Bone marrow (tissue), 2 donors: ENCODE measurements around the gene TPRG1L.

Experiments used
- DNase-seq, 2 donors: peaks; one replicate each; lab custom pipeline; 2025; lab: John Stamatoyannopoulos, UW

The TPRG1L gene

DNA sequence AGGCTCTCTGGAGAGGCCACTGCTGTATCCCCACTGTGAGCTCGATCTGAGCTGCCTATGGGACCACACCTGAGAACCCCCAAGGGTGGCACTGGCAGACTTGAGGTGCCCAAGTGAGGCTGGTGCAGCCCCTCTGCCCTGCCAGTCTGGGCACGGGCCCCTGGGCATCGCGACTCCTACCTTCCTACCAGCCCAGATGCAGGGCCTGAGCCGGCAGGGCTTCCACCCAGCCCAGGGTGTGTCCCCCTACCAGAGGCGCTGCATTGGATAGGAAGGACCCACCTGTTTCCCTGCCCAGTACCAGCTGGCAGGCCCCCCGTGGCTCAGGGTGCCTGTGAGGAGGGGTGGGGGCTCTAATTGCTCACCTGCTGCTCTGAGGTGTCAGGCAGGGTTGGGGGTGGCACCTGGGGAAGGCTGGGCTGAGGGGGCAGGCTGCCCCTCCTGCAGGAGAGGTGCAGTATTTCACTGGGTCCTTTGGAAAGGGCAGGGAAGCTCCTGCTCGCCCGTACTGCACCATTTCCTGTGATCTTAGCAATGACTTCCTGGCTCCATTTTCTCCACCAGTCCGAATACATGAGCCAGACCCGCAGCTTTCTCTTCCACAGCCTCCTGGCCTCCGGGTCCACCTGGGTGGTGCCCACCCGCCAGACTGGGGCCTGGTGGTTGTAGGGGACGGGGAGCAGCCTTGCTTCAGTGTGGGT, 39.3 kb downstream of the TPRG1L start:
- DNase-seq = no peak

DNA sequence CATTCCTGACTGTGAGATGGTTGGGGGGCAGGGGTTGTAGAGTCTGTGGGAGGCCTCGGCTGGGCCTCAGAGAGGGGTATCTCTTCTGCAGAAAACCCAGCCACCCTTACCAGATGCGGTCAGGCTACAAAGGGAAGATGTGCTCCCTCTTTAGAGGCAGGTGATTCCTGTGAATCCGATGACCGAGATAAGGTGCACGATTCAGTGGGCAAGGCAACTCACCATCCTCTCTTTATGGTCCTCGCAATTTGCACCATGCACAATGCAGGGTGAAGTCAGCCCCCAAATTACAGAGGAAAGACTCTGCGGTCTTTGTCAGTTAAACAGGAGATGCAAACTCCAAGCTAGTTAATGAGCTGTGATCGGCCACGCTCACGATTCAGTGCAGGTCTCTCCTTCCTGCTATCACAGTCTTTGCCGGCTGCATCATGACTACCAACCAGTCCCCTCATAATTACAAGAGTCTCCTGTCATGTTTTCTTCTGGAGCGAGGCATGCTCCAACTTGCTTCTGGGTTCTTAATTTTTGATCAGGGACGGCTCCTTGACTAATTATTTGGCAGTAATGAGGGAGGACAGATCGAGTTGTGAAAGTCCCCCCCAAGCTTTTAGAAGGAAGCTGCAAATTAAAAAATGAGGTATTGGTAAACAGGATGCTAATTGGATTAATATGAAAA, 40.0 kb downstream of the TPRG1L start:
- no peak for DNase-seq

DNA sequence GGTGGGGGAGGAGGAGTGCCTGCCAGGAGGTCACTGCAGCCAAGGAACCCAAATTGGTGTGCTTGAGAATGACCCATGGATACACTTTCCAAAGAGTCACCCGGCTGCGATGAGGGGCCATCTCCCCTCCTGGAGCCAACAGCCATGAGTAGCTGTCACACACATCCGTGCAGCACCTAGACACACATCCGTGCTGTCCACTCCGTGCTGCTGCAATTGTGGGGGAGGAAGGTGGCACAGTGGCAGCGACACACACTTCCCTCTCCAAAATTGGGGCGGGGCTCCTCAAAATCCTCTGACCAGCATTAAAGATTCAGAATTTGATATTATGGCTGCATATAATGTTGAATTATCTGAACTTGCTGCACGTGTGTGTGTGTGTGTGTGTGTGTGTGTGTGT, 43.3 kb downstream of the TPRG1L start:
- no peak for DNase-seq

DNA sequence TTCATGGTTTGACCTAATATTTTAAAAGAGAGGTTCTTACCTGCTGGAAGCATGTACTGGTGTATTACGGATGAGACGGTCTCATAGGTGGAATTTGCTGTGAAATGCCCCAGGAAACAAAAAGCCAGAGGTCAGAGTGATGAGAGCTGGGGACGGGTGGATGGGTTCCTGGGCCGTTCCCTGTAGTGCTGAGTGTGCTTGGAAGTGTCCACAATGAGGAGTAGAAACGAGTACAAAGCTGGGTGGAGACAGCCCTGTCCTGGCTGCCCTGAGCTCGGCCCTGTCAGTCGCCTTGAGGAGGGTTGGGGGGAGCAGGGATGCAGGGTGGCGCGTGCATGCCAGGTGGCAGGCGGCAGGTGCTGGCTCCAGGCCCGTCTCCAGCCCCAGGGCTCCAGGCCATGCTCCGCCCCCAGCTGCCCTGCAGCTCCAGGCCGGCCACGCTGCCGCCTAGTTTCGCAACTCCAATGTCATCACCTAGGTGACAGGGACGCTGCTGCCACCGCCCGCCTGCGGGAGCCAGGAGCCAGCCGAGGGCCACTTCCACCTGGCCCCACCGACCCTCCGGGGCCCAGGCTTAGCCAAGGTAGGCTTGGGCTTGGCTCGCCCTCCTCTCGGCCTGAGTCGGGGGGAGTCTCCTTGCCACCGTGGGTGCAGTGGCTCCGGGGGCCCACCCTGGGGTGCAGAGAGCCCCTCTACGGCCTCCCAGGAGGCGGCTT, 43.9 kb downstream of the TPRG1L start:
- no peak for DNase-seq

DNA sequence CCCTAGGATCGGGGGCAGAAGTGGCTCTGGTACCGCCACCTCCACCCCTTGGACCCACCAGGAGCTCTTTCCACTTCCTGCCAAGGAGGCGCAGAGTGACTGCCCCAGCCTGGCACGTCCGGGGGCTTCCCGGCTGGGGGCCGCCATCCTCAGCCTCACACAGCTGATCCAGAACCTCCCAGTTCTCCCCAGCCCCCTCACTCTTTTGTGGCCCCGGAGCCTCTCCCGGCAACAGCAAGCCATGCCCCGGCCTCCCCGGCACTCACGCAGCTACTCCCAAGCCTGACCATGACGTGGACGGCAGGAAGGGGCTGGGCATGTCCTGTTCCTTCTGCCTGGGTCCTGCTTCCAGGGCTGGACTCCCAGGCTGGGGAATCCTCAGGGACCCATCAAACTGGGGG, 44.6 kb downstream of the TPRG1L start:
- no peak for DNase-seq

DNA sequence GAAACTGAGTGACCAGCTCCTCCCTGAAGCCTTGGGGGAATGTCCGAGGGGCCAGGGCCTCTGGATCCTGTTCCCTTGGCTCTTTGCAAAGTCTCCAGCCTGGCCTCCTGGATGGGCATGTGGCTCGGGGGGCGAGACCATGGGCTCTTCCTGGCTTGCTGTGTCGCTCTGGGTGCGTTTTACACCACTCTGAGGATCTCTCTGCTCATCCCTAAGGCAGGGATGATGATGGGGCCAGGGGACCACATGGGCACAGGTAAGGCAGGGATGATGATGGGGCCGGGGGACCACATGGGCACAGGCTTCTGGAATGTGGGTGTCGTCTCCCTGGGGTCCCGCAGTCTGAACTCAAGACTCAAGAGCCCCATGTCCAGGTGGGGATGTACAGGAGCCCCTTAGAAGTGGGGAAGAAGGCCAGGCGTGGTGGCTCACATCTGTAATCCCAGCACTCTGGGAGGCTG, 45.2 kb downstream of the TPRG1L start:
- no peak for DNase-seq

DNA sequence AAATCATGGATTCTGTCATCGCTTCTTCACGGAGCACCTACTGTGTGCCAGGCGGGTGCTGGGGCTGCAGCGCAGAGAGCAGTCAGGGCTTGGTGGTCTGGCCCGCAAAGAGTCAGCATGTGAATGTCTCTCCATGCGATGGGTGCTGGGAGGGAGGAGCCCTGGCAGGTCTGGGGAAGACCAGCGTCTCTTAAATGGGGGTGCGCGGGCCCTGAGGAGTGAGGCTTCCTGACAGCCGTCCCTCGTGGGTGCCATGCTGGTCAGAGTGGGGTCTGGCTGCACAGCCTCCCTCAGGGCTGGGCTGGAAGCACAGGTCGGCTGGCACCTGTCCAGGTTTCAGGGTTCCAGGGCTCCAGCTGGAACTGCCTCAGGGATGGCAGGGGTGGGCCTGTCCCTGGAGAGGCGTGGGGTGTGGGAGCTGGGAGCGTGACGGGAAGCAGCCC, 46.0 kb downstream of the TPRG1L start:
- DNase-seq = no peak

DNA sequence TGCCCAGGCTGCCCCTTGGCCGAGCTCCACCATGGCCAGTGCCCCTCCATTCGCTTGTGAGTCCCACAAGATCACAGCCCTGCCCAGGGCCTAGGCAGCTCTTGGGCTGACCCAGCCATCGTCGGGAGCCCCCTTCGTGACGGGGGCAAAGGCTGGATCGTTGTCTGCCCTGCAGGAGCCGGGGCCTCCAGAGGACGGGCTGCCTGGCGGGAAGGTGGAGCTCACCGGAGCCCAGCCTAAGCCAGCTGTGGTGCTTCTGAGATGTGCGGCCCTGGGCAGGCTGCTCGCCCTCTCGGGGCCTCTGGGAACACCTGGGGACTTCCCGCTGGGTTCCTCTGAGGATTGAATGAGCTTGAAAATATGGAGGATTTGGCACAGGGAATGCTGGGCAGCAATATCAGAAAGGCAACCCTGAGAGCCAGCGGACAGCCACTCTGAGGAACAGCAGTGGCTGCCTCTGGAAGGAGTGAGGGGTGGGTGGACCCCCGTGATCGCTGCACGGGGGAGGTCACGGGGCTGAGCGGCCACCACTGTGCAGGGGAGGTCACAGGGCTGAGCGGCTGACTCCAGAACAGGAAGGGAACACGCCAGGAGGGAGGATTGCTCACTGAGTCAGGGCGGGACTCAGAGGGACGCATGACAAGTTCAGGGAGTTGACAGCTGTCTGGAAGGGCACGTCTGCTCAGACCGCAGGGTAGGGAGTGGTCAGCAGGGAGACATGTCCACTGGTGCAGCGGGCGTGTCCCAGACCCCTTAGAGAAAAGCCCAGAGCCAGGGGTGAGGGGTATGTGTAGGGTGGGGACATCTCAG, 46.8 kb downstream of the TPRG1L start:
- no peak for DNase-seq

DNA sequence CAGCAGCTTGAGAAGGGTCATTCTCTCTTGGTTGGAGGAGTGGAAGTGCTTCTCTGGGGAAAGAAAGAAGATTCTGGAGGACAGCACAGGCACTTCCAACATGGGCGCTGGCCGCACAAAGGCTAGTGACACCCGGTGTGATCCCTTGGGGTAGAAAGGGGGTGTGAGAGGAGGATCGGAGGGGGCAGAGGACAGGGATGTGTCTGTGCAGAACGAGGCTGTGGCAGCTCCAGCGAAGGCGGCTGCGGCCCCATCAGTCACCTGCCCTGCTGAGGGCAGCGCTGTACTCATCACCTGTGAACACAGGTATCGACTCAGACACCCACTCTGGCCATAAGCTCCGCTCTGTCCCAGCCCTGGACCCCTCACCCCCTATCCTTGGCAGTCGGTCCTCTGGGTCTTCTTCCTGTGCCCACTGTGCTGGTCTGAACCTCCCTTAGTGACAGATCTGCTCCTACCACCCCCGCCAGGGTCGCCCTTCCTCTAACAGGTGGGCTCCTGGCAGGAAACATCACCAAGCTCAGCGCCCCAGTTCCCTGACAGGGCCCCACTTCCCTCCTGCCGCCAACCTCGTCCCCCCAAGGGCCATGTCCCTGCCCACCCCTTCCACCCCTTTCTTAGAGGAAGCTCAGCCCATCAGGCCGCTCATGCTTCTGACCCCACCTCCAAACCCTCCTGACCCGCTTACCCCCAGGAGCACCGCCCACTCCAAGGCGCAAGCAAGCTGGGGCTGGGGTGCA, 47.6 kb downstream of the TPRG1L start:
- no peak for DNase-seq

DNA sequence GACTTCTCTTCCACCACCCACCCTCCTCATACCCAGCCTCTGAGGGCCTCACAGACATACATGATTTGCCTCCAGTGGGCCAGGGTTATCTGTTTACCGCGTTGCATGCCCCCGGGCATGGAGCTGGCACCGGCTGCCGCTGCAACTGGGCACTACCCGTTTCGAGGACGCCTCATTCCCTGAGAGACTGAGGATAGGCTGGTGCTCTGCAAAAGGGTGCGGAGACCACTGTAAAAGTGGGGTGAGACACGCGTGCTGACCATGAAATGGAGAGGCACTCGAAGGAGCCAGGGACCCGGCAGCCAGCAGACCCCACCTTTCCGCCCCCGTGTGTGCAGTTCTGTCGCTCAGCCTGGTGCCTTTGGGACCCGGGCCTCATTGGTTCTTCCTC, 48.2 kb downstream of the TPRG1L start:
- no peak for DNase-seq

DNA sequence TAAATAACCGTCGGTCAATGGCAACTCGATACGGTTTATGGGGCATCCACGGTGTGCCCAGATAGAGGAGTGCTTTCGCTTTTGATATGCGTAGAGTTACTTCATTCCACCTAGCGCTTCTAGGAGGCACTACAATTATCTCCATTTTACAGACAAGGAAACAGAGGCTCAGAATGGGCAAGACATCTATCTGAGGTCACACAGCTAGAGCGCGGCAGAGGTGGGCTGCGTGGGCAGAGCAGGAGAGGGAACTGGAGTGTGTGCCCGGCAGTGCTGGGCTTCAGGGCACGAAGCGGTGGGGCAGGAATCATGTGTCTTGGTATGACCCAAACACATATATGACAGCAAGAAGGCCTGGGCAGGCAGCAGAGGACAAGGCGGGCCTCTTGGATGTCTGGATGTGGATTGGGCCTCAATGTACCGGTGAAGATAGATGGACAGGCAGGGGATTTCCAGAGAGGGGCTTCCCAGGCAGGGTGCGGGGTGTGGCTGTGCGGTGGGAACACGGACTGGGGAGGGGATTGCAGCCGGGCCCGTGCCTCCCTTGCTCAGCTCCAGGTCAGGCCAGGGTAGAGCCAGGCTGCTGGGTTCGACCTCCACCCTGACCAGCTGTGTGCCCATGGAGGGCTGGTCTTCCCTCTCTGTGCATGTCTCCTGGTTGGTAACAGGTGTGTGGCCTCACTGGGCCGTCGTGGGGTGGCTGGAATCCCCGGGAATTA, 48.7 kb downstream of the TPRG1L start:
- no peak for DNase-seq

DNA sequence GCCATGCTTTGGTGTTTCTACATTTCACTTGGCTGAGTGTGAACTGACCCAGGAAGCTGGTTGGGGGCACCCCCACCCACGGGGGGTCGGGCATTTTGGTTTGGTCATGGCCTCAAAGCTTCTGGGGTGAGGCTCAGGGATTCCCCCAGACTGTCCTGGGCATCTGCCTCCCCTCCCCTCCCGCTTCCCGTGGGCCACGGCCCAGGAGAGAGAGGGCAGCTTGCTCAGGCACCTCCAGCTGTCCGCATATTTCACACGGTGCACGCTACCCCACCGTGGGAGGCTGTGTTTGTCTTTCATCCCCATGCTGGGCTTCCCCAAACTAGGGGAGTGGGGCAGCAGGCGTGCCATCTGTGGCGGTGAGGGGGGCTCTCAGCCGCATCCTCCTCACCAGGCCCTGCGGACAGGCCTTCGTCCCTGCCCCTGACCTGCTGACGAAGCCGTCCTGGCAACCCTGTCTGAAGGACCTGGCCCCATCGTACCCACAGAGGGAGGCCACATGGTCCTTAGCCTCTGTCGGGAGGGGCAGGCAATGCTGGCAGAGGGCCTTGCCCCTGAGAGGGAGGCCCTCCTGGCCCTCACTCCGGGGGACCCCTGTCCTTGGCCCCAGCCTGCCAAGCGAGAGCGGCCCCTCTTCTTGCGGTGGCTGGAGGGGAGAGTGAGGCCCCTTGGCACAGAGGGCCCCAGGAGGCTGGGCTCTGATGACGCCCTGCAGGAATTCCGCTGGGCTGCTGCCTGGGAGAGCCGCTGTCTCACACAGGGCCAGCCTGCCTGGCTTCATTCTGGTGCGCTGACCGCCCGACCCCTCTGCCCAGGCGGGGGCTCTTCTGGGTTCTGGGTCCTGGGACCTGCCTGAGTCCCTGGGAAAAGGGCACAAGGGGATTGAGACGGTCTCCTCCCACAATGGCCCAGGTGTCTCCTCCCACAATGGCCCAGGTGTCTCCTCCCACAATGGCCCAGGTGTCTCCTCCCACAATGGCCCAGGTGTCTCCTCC, 49.6 kb downstream of the TPRG1L start:
- DNase-seq = no peak

DNA sequence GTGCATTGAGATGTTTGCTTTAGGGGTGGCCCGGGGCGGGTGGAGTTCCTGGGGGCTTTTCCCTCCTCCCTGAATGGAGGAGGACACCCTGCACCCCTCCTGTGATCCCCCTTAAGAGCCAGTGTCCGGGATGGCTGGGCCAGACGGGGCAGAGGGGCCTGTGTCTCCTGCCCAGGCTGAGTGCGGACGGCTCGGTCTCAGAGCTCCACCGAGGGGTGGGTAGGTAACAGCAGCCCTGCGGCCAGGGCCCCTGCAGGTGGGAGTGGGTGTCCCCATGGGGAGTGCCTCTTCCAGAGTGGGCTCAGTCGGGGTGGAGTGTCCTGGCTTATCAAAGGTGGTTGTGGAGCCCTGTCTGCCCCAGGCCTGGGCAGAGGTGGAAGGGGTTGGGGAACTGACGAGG, 50.6 kb downstream of the TPRG1L start:
- DNase-seq = no peak

DNA sequence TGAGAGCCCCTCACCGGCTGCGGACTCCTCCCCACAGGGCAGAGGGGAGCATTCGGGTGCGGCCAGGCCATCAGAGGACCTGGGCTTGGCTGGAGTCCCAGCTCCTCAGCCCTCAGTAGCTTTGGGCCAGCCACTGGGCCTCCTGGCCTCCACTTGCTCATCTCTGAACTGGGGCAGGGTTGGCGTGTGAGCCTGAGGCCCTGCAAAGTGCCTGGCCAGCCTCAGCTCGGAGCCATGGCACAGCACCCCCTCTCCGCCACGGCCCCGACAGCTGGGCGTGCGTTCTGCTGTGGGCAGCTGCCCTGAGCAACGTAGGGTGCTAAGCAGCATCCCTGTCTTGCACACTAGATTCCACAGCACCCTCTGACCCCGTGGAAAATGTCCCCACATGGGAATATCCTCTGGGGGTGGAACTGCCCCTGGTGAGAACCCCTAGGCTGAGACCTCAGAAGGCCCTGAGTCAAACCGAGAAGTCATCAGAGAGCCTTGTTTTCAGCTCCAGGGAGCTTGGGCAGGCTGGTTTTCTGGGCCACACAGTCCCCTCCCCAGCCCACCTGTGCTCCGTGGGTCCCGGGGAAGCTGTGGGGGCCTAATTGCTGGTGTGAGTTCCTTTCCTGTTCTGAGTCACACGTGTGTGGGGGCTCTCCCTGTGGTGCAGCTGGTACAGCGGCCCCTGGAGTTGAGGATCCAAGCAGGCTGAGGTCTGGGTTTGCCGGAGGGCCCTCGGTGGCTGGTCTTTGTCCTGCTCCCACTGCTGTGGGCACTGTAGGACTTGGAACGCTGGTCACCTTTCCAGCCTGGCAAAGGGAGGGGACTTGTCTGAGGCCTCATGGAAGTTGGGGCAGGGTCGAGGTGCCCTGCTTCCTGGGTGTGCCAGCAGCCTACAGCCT, 52.0 kb downstream of the TPRG1L start:
- DNase-seq = no peak

DNA sequence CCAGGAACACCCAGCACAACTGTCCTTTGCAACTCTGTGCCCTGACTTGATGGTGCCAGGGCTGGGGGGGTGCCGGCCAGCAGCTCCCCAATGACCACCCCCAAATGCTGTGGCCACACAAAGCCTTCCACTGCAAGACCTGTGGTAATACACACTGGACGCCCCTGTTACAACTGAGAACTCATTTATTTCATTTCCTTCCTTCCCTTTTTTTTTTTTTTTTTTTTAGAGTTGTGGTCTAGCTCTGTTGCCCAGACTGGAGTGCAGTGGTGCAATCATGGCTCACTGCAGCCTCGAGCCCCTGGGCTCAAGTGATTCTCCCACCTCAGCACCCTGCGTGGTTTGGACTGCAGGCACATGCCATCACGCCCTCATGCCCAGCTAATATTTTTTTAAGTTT, 52.7 kb downstream of the TPRG1L start:
- peak in 1 of 2 donors; percentile 55 for DNase-seq

DNA sequence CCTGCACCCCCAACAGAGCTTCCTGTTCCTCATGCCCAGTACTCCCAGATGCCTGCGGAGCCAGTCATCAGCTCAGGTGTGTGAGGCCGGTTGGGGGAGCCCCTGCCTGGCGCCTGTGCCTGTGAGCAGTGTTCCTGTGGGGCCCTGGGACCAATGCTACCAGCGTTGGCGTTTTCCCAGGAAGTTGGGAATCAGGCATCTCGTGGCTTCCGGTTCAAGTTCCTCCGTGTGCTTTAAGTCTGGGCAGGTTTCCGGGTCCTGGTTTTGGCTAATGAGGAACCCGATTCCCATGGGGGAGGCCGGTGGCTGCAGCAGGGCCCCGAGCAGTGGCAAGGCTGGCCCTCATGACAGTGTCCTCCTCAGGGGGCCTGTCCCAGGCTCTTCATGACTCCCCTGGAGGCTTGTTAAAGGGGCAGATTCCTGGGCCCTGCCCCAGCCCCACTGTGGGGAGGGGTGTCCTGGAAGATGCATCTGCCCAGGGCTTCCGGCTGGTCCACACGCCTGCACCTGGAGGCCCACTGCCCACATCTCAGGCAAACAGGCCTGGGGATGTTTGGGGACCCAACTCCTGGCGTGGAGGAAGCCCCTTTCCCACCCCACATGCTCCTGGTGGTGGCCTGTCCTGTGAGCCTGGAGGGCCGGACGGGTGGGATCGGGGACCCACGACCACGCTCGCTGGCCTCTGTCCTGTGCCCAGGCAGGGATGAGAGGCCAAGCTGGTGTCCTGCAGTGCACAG, 53.7 kb downstream of the TPRG1L start:
- DNase-seq = no peak

DNA sequence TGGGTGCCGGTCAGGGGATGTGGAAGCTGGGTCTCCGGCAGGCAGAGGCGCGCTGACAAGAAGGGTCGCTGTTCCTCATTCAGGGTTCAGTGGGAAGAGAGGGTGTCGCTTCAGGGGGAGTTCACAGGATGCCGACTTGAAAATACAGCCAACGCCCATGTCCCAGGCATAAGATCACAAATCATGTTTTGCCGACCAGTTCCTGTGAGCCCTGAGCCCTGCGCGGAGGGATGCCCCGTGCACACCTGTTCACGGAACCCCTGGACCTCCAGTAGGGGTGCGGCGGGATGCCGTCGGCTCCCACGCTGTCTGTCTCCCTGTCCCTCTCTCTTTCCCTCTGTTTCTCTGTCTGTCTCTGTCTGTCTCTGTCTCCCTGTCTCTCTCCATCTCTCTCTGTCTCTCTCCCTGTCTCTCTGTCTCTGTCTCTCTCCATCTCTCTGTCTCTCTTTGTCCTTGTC, 54.3 kb downstream of the TPRG1L start:
- no peak for DNase-seq
